ENCODE data around the gene MMP8. TPM values are rescaled to one million over a fixed set of nuclear protein-coding genes. Genes with fewer than 3 reads are reported as not detected.

MMP8 gene
- 0.11 TPM in 1 of 2 replicates, not detected in the other for total RNA-seq

GRCh38 chr11:102724904-102725500 lies at the start of gene MMP8:
Gene MMP8 (minus strand): TSS chr11:102724954. CDS start chr11:102724855, 99 bp downstream.

GRCh38 chr11:102705626-102706025 lies 19.1 kb downstream of the MMP8 start, which contains the start of gene MMP27:
Gene MMP27 (minus strand): TSS chr11:102705769. CDS start chr11:102705714, 55 bp downstream.

Other genes starting within 250 kb of the MMP8 start
- not detected in 2 replicates for gene MMP7, start 194.2 kb downstream of the MMP8 start, total RNA-seq
- gene MMP20, start 99.6 kb downstream of the MMP8 start, total RNA-seq: not detected in 2 replicates
- not detected in 2 replicates for gene MMP27, start 19.2 kb downstream of the MMP8 start, total RNA-seq
- gene MMP10, start 55.7 kb upstream of the MMP8 start, total RNA-seq: 1.8 and 25.9 TPM in 2 replicates
- gene MMP1, start 73.2 kb upstream of the MMP8 start, total RNA-seq: 30.6 and 57.7 TPM in 2 replicates
- gene MMP3, start 118.7 kb upstream of the MMP8 start, total RNA-seq: 0.78 and 5.9 TPM in 2 replicates
- not detected in 2 replicates for gene MMP12, start 150.0 kb upstream of the MMP8 start, total RNA-seq
- 0.16 TPM in 1 of 2 replicates, not detected in the other for gene MMP13, start 230.8 kb upstream of the MMP8 start, total RNA-seq

All from hair follicular keratinocyte (primary cell).